Gastrocnemius medialis (tissue), 4 donors: ENCODE results near the gene S100A7. TPM values are rescaled to one million over a fixed set of nuclear protein-coding genes. Genes with fewer than 3 reads are reported as not detected.

Source experiments
- ATAC-seq, 2 donors: fragments of 150-250 bp; one replicate each; pipeline ENCODE4 v1.9.1; 2016
- DNase-seq, 2 donors: peaks; one replicate each; pipeline ENCODE4 v3.0.0-alpha.2; 2019
- H3K27ac ChIP-seq, 4 donors: fragments of 200-600 bp; sonication (generic); 1 replicate in 1 of 4; 2 replicates in 3 of 4; pipeline ENCODE4 v1.5.1; 2016 to 2018; ENCODE audit warnings: mild to moderate bottlenecking in 2 of 4, moderate library complexity in 1 of 4
- H3K27me3 ChIP-seq, 3 donors: fragments of 200-600 bp; sonication (generic) in 2 of 3; 1 replicate in 1 of 3; 2 replicates in 2 of 3; pipeline versions ENCODE4 v1.5.1 to v1.6.0; 2016 to 2019; ENCODE audit warnings: mild to moderate bottlenecking in 1 of 3, moderate library complexity in 1 of 3
- H3K36me3 ChIP-seq, 2 donors: fragments of 200-600 bp; sonication (generic) in 1 of 2; one replicate each; pipeline ENCODE4 v1.5.1; 2017 to 2018
- H3K4me1 ChIP-seq, 2 donors: fragments of 200-600 bp; sonication (generic) in 1 of 2; one replicate each; pipeline ENCODE4 v1.5.1; 2016 to 2017; ENCODE audit warnings: mild to moderate bottlenecking in 2 of 2
- H3K4me3 ChIP-seq, 4 donors: fragments of 200-600 bp; sonication (generic) in 3 of 4; 1 replicate in 1 of 4; 2 replicates in 3 of 4; pipeline ENCODE4 v1.5.1; 2016 to 2019; ENCODE audit warnings: mild to moderate bottlenecking in 2 of 4
- H3K9me3 ChIP-seq, 3 donors: fragments of 200-600 bp; sonication (generic) in 2 of 3; 1 replicate in 1 of 3; 2 replicates in 2 of 3; pipeline ENCODE4 v1.5.1; 2016 to 2019
- CTCF ChIP-seq, 5 experiments: fragments of 450-650 bp in 3 of 5; fragments of 200-600 bp in 2 of 5; sonication (generic) in 2 of 5; IDR thresholded peaks in 4 of 5; conservative IDR thresholded peaks in 1 of 5; 1 replicate in 4 of 5; 2 replicates in 1 of 5; pipeline ENCODE4 v1.5.1; 2016 to 2019; ENCODE audit warnings: antibody characterized with exemption in 5 of 5, mild to moderate bottlenecking in 3 of 5, moderate library complexity in 3 of 5
- POLR2A ChIP-seq, 2 donors: fragments of 450-650 bp; IDR thresholded peaks; one replicate each; pipeline ENCODE4 v1.6.1; 2017; ENCODE audit warnings: antibody characterized with exemption in 2 of 2, mild to moderate bottlenecking in 2 of 2, moderate library complexity in 2 of 2
- in situ Hi-C, 4 donors: fragments of 200-750 bp; cut with MboI; loops; one replicate each; pipeline versions ENCODE4 v1.15.0 to v1.8.0; 2017; ENCODE audit warnings: low sequenced_read_pairs in 4 of 4
- intact Hi-C: fragments of 100-400 bp; cut with DNase I; formaldehyde crosslinking; loops from one replicate; pipeline ENCODE4 v1.15.1; 2023; ENCODE audit warnings: low total_unique reads
- total RNA-seq, 4 donors: library from RNA; depleted of rRNA; stranded (reverse); fragments of >200 nt; gene quantifications; one replicate each; pipeline versions ENCODE4 v1.1.0 to v1.2.3, GENCODE V29; 2016

Gene S100A7
- total RNA-seq, 4 donors from 2014 or later, result not detected

- Histone ChIP-seq H3K36me3 (no peaks in the 10 kb centered on the region), H3K4me1 (no peaks in the 10 kb centered on the region), H3K27me3 (peaks cover 0 to 11% (median 8%) of the 10 kb centered on the region in 3 donors), H3K9me3 (no peaks in the 10 kb centered on the region), H3K27ac (no peak overlapping the region), H3K4me3 (no peak overlapping the region)
- no peak for TF ChIP-seq POLR2A (IDR thresholded peaks at IDR 0.05)
- no peak for TF ChIP-seq CTCF (IDR thresholded peaks at IDR 0.05 in 4 of 5, conservative IDR thresholded peaks at IDR 0.05 in 1 of 5)
- intact Hi-C loops (no loop called here), in situ Hi-C loops (no loop called here)
- DNase-seq (no peak), ATAC-seq (no peak)
Measured at GRCh38 chr1:153447498-153448170, 12.8 kb downstream of the S100A7 start.

GRCh38 chr1:153444078-153444477, 16.4 kb downstream of the S100A7 start:
- H3K9me3 ChIP-seq, result no peaks in the 10 kb centered on the region
- no peak for ATAC-seq
- intact Hi-C loops (no loop called here), in situ Hi-C loops (no loop called here)
- no peaks in the 10 kb centered on the region for H3K36me3 ChIP-seq
- no peak overlapping the region for H3K27ac ChIP-seq
- no peak overlapping the region for H3K4me3 ChIP-seq
- H3K4me1 ChIP-seq, result no peaks in the 10 kb centered on the region
- TF ChIP-seq CTCF (IDR thresholded peaks at IDR 0.05 in 4 of 5, conservative IDR thresholded peaks at IDR 0.05 in 1 of 5) (no peak), POLR2A (IDR thresholded peaks at IDR 0.05) (no peak)
- no peak for DNase-seq
- peaks cover 0 to 6% (median 4%) of the 10 kb centered on the region in 3 donors for H3K27me3 ChIP-seq

- intact Hi-C loops (no loop called here), in situ Hi-C loops (no loop called here)
Measured at GRCh38 chr1:153443486-153443885, 17.0 kb downstream of the S100A7 start.

GRCh38 chr1:153441238-153441755, 19.2 kb downstream of the S100A7 start:
- Histone ChIP-seq H3K36me3 (no peaks in the 10 kb centered on the region), H3K27me3 (peaks cover 0 to 6% (median 0%) of the 10 kb centered on the region in 3 donors), H3K27ac (no peak overlapping the region), H3K4me1 (no peaks in the 10 kb centered on the region), H3K9me3 (no peaks in the 10 kb centered on the region), H3K4me3 (no peak overlapping the region)
- TF ChIP-seq POLR2A (IDR thresholded peaks at IDR 0.05), result no peak
- TF ChIP-seq CTCF (IDR thresholded peaks at IDR 0.05 in 4 of 5, conservative IDR thresholded peaks at IDR 0.05 in 1 of 5), result no peak
- no peak for DNase-seq
- no peak for ATAC-seq
- in situ Hi-C loops (no loop called here), intact Hi-C loops (no loop called here)

More at GRCh38 chr1:153443486-153443885, 17.0 kb downstream of the S100A7 start:
- ATAC-seq (no peak), DNase-seq (no peak)
- Histone ChIP-seq H3K27ac (no peak overlapping the region), H3K27me3 (peaks cover 0 to 6% (median 0%) of the 10 kb centered on the region in 3 donors), H3K36me3 (no peaks in the 10 kb centered on the region), H3K4me3 (no peak overlapping the region), H3K9me3 (no peaks in the 10 kb centered on the region), H3K4me1 (no peaks in the 10 kb centered on the region)
- TF ChIP-seq POLR2A (IDR thresholded peaks at IDR 0.05), result no peak
- TF ChIP-seq CTCF (IDR thresholded peaks at IDR 0.05 in 4 of 5, conservative IDR thresholded peaks at IDR 0.05 in 1 of 5), result no peak
